NCI-H748 (cell line): Measurements from ENCODE around the gene NLRP4.
"Not testable (repeated sequence)": the region's sequence is repeated elsewhere in the genome, so short reads cannot be mapped to it uniquely, and the experiment has no call there.

ENCODE experiments used
- DNase-seq: peaks from one replicate; lab custom pipeline; 2025; ENCODE audit not compliant: unreplicated experiment; lab: John Stamatoyannopoulos, UW

Gene NLRP4

GRCh38 chr19:55882626-55883025 lies 46.3 kb downstream of the NLRP4 start:
- DNase-seq, result no peak

- no peak for DNase-seq
These were observed 62.6 kb downstream of the NLRP4 start for GRCh38 chr19:55898911-55899310.

- DNase-seq, result no peak
These were observed 65.2 kb downstream of the NLRP4 start for GRCh38 chr19:55901369-55902079.

GRCh38 chr19:55902080-55902751 lies 65.9 kb downstream of the NLRP4 start:
- no peak for DNase-seq

GRCh38 chr19:55907286-55907685 lies 70.9 kb downstream of the NLRP4 start:
- no peak for DNase-seq

- no peak for DNase-seq
These were observed 71.4 kb downstream of the NLRP4 start for GRCh38 chr19:55907746-55908145.

GRCh38 chr19:55909801-55910200 lies 73.5 kb downstream of the NLRP4 start:
- DNase-seq, result no peak

GRCh38 chr19:55912916-55913315 lies 76.6 kb downstream of the NLRP4 start:
- DNase-seq, result no peak

- no peak for DNase-seq
These were observed 77.4 kb downstream of the NLRP4 start for GRCh38 chr19:55913643-55914268.

GRCh38 chr19:55923556-55923955 lies 87.2 kb downstream of the NLRP4 start:
- no peak for DNase-seq

- no peak for DNase-seq
These were observed 91.7 kb downstream of the NLRP4 start for GRCh38 chr19:55927991-55928390.

- DNase-seq, result not testable (repeated sequence)
These were observed 92.9 kb downstream of the NLRP4 start for GRCh38 chr19:55929258-55929657.

GRCh38 chr19:55930996-55931515 lies 94.7 kb downstream of the NLRP4 start:
- no peak for DNase-seq
